Hepatocyte (in vitro differentiated cells): Measurements from ENCODE around the gene APIP.

ENCODE experiments used
- EZH2 ChIP-seq: fragments of 200-600 bp; sonication (generic); IDR thresholded peaks from 2 replicates; pipeline ENCODE4 v1.6.1; 2016; ENCODE audit warnings: antibody characterized with exemption, mild to moderate bottlenecking, borderline replicate concordance
- EZH2phosphoT487 ChIP-seq: fragments of 200-600 bp; sonication (generic); IDR thresholded peaks from one replicate; pipeline ENCODE4 v1.6.1; 2018; ENCODE audit warnings: antibody characterized with exemption, mild to moderate bottlenecking, low read depth, moderate library complexity; ENCODE audit not compliant: unreplicated experiment, severe bottlenecking
- TF ChIP-seq, protein P1 (sequence below): fragments of 200-600 bp; sonication (generic); IDR thresholded peaks from 2 replicates; pipeline ENCODE4 v1.5.1; 2016; ENCODE audit warnings: antibody characterized with exemption, mild to moderate bottlenecking; ENCODE audit not compliant: poor library complexity

- no peak for TF ChIP-seq EZH2
- TF ChIP-seq, protein P1, sequence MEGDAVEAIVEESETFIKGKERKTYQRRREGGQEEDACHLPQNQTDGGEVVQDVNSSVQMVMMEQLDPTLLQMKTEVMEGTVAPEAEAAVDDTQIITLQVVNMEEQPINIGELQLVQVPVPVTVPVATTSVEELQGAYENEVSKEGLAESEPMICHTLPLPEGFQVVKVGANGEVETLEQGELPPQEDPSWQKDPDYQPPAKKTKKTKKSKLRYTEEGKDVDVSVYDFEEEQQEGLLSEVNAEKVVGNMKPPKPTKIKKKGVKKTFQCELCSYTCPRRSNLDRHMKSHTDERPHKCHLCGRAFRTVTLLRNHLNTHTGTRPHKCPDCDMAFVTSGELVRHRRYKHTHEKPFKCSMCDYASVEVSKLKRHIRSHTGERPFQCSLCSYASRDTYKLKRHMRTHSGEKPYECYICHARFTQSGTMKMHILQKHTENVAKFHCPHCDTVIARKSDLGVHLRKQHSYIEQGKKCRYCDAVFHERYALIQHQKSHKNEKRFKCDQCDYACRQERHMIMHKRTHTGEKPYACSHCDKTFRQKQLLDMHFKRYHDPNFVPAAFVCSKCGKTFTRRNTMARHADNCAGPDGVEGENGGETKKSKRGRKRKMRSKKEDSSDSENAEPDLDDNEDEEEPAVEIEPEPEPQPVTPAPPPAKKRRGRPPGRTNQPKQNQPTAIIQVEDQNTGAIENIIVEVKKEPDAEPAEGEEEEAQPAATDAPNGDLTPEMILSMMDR, result no peak
- no peak for TF ChIP-seq EZH2phosphoT487
These were observed 20.9 kb upstream of the APIP start for GRCh38 chr11:34936945-34937629.
